ENCODE results near the gene OR2W3.

Gene OR2W3

GRCh38 chr1:247923941-247924340 is 28.6 kb downstream of the OR2W3 start:
- Histone ChIP-seq H3K79me2 (ENCODE audit: low read length) (no peaks in the 10 kb centered on the region), H3K27me3 (replicated peaks; ENCODE audit: insufficient read depth, low read length) (no peaks in the 10 kb centered on the region), H3K4me3 (ENCODE audit: low read length) (no peak overlapping the region), H3K4me1 (ENCODE audit: low read length) (no peaks in the 10 kb centered on the region), H3K9me3 (replicated peaks; ENCODE audit: insufficient read depth, low read length) (no peaks in the 10 kb centered on the region), H2AFZ (ENCODE audit: low read length) (no peak overlapping the region), H3K4me2 (ENCODE audit: low read depth, low read length) (no peak overlapping the region), H3F3A (ENCODE audit: insufficient read depth, low read length) (no peaks in the 10 kb centered on the region), H3K27ac (ENCODE audit: low read length) (no peak overlapping the region), H3K9ac (ENCODE audit: low read length) (no peak overlapping the region), H4K20me1 (ENCODE audit: insufficient read depth, low read length) (no peaks in the 10 kb centered on the region), H3K9me2 (replicated peaks; ENCODE audit: insufficient read depth, low read length) (no peaks in the 10 kb centered on the region), H3K36me3 (replicated peaks; ENCODE audit: insufficient read depth, low read length) (no peaks in the 10 kb centered on the region)
- TF ChIP-seq CTCF (IDR thresholded peaks at IDR 0.05; ENCODE audit: low read length) (no peak), EZH2 (optimal IDR thresholded peaks at IDR 0.05; ENCODE audit: low read depth, low read length) (no peak), EZH2phosphoT487 (IDR thresholded peaks at IDR 0.05; ENCODE audit: low read length) (no peak)
- DNase-seq = no peak

GRCh38 chr1:247924868-247925267 is 29.5 kb downstream of the OR2W3 start, which contains the start of gene OR2AJ1:
Gene OR2AJ1 (plus strand): TSS chr1:247924889. CDS start chr1:247933769, 8,880 bp downstream.
- Histone ChIP-seq H3K4me3 (ENCODE audit: low read length) (no peak within 1 kb of the TSS), H3K4me1 (ENCODE audit: low read length) (no peaks in the 10 kb centered on the region), H2AFZ (ENCODE audit: low read length) (no peak within 1 kb of the TSS), H3K79me2 (ENCODE audit: low read length) (no peaks in the 10 kb centered on the region), H3K9me3 (replicated peaks; ENCODE audit: insufficient read depth, low read length) (no peaks in the 10 kb centered on the region), H3K27ac (ENCODE audit: low read length) (no peak within 1 kb of the TSS), H3K4me2 (ENCODE audit: low read depth, low read length) (no peak within 1 kb of the TSS), H3K9ac (ENCODE audit: low read length) (no peak within 1 kb of the TSS), H3K36me3 (replicated peaks; ENCODE audit: insufficient read depth, low read length) (no peaks in the 10 kb centered on the region), H4K20me1 (ENCODE audit: insufficient read depth, low read length) (no peaks in the 10 kb centered on the region), H3K27me3 (replicated peaks; ENCODE audit: insufficient read depth, low read length) (no peaks in the 10 kb centered on the region), H3F3A (ENCODE audit: insufficient read depth, low read length) (no peaks in the 10 kb centered on the region), H3K9me2 (replicated peaks; ENCODE audit: insufficient read depth, low read length) (no peaks in the 10 kb centered on the region)
- TF ChIP-seq EZH2 (optimal IDR thresholded peaks at IDR 0.05; ENCODE audit: low read depth, low read length) (no peak), EZH2phosphoT487 (IDR thresholded peaks at IDR 0.05; ENCODE audit: low read length) (no peak), CTCF (IDR thresholded peaks at IDR 0.05; ENCODE audit: low read length) (no peak)
- DNase-seq = no peak

GRCh38 chr1:247933989-247934388 is 38.6 kb downstream of the OR2W3 start:
- no peaks in the 10 kb centered on the region for H3K9me2 ChIP-seq (replicated peaks; ENCODE audit: insufficient read depth, low read length)
- H3K4me3 ChIP-seq (ENCODE audit: low read length) = no peak overlapping the region
- H3K79me2 ChIP-seq (ENCODE audit: low read length) = no peaks in the 10 kb centered on the region
- H4K20me1 ChIP-seq (ENCODE audit: insufficient read depth, low read length) = no peaks in the 10 kb centered on the region
- TF ChIP-seq EZH2 (optimal IDR thresholded peaks at IDR 0.05; ENCODE audit: low read depth, low read length) (no peak), CTCF (IDR thresholded peaks at IDR 0.05; ENCODE audit: low read length) (no peak), EZH2phosphoT487 (IDR thresholded peaks at IDR 0.05; ENCODE audit: low read length) (no peak)
- no peak for DNase-seq
- no peaks in the 10 kb centered on the region for H3K9me3 ChIP-seq (replicated peaks; ENCODE audit: insufficient read depth, low read length)
- H3K27ac ChIP-seq (ENCODE audit: low read length) = no peak overlapping the region
- H3K4me1 ChIP-seq (ENCODE audit: low read length) = no peaks in the 10 kb centered on the region
- no peak overlapping the region for H3K4me2 ChIP-seq (ENCODE audit: low read depth, low read length)
- no peak overlapping the region for H2AFZ ChIP-seq (ENCODE audit: low read length)
- no peak overlapping the region for H3K9ac ChIP-seq (ENCODE audit: low read length)
- H3F3A ChIP-seq (ENCODE audit: insufficient read depth, low read length) = no peaks in the 10 kb centered on the region
- H3K36me3 ChIP-seq (replicated peaks; ENCODE audit: insufficient read depth, low read length) = no peaks in the 10 kb centered on the region
- no peaks in the 10 kb centered on the region for H3K27me3 ChIP-seq (replicated peaks; ENCODE audit: insufficient read depth, low read length)
